ENCODE data around the gene STPG1.

Gene STPG1

DNA sequence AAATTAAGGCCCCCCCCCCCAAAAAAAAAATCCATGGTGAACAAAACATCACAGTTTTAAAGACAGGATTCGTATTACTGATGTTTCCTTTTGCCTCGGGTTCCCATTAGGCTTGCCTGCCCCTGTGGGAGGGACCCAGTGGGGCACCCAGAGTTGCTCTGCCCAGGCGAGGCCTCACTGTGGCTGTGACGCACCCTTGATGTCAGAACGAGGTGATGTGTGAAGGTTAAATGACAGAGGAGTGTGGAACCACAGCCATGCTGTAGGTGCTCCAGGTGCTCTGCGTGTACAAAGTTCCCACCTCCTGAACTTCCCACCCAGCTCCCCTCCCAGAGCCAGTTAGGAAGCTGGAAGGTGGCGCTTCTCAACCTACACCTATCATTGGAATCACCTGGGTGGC lies 56.5 kb downstream of the STPG1 start:
- no peak overlapping the region for H3K27ac ChIP-seq
- no peak for TF ChIP-seq ZFX (IDR thresholded peaks at IDR 0.05)
- TF ChIP-seq CTCF (conservative IDR thresholded peaks at IDR 0.05), result no peak

- no peak overlapping the region for H3K27ac ChIP-seq
- TF ChIP-seq ZFX (IDR thresholded peaks at IDR 0.05) (no peak), CTCF (conservative IDR thresholded peaks at IDR 0.05) (no peak)
Observed at GRCh38 chr1:24355466-24355865, 58.1 kb downstream of the STPG1 start.

DNA sequence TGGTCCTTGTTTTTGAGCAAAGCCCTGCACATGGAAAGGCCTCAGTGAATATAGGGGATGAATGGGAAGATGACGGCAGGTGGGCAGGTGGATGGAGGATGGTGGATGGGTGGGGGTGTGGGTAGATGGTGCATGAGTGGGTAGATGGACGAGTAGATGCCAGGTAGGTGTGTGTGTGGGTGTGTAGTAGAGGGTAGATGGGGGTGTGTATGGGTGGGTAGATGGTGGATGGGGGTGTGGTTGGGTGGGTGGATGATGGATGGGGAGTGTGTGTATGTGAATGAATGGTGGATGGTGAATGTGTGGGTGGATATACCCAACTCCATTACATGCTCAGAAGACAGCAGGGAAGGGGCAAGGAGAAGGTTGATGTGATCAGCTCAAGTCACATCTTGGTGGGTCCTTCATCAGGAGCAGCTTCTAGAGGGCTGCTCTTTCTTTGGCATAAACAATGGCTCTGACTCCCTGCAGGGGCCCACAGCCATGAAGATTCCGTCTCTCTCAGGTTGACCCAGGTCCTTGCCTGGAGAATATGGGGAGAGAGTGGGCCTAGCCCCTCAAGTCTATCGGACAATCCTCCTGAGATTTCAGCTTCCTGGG lies 60.2 kb downstream of the STPG1 start:
- no peak for TF ChIP-seq CTCF (conservative IDR thresholded peaks at IDR 0.05)
- TF ChIP-seq ZFX (IDR thresholded peaks at IDR 0.05), result no peak
- H3K27ac ChIP-seq, result no peak overlapping the region

GRCh38 chr1:24351918-24352627 lies 61.5 kb downstream of the STPG1 start:
- TF ChIP-seq CTCF (conservative IDR thresholded peaks at IDR 0.05) (no peak), ZFX (IDR thresholded peaks at IDR 0.05) (no peak)

DNA sequence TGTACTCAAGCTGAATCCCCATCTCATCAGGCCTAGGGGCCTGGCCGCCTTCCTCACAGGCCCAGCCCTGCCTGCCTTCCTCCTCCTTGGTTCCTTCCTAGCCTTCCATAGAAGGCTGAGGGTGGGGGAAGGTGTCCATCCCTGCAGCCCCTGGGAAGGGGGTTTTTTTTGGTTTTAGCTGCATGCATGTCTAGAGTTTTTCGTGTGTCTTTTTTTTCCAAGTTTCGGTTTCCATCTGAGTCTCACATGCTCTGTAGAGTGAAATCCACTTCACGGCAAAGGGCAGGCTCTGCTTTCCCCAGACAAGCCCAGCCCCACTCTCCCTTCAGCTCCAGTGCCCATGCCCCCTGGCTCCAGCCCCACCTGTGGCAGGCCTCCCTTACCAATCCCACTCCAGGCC lies 62.3 kb downstream of the STPG1 start:
- no peak for TF ChIP-seq ZFX (IDR thresholded peaks at IDR 0.05)
- no peak for TF ChIP-seq CTCF (conservative IDR thresholded peaks at IDR 0.05)
- H3K27ac ChIP-seq, result no peak overlapping the region

More at GRCh38 chr1:24351918-24352627, 61.5 kb downstream of the STPG1 start:
- no peak overlapping the region for H3K27ac ChIP-seq

DNA sequence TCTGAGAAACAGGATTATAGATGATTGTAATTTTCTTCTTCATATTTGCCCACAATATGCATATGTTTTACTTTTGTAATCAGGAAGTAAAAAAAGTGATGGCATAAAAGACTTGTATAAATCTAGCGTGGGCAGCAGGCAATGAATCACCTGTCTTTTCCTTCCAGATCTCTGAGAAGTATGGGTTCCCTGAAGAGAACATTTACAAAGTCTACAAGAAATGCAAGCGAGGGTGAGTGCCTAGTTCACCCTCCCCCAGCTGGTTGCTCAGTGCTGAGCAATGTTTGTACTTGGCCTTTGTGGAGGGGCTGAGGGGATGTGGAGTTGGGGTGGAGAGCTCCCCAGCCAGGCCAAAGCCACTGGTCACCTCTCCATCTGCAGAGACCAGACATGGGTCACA lies 63.7 kb downstream of the STPG1 start:
- TF ChIP-seq CTCF (conservative IDR thresholded peaks at IDR 0.05), result no peak
- TF ChIP-seq ZFX (IDR thresholded peaks at IDR 0.05), result no peak
- H3K27ac ChIP-seq, result no peak overlapping the region

GRCh38 chr1:24348196-24348595 lies 65.4 kb downstream of the STPG1 start:
- TF ChIP-seq ZFX (IDR thresholded peaks at IDR 0.05) (no peak), CTCF (conservative IDR thresholded peaks at IDR 0.05) (no peak)
- H3K27ac ChIP-seq, result no peak overlapping the region

Measured in C4-2B (cell line).